C4-2B (cell line): Measurements from ENCODE around the gene SH3BP5.

Experiments
- ZFX ChIP-seq: fragments of 450-650 bp; IDR thresholded peaks from 2 replicates; pipeline ENCODE4 v1.6.1; 2017
- TF ChIP-seq, protein P1 (sequence below): fragments of 450-650 bp; conservative IDR thresholded peaks from 2 replicates; pipeline ENCODE4 v1.5.1; 2017; ENCODE audit warnings: mild to moderate bottlenecking

DNA sequence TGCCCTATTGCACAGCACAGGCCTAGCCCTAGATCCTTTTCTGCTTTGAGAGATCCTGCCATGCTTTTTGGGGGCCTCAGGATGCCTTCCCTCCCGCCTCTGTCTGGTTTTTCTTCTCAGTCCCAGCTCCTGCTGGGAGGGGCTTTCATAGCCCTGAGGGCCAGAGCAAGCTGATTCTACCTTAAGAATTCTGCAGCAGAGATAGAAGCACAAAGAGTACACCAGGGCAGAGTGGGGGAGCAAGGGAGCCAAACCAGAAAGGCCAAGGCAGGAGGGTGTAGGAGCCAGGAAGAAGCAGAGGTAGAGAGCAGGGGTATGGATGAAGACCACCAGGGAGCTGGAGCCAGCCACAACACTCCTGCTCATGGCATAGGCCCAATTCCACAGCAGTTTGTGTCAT lies 18.1 kb downstream of the SH3BP5 start:
- TF ChIP-seq, protein P1, sequence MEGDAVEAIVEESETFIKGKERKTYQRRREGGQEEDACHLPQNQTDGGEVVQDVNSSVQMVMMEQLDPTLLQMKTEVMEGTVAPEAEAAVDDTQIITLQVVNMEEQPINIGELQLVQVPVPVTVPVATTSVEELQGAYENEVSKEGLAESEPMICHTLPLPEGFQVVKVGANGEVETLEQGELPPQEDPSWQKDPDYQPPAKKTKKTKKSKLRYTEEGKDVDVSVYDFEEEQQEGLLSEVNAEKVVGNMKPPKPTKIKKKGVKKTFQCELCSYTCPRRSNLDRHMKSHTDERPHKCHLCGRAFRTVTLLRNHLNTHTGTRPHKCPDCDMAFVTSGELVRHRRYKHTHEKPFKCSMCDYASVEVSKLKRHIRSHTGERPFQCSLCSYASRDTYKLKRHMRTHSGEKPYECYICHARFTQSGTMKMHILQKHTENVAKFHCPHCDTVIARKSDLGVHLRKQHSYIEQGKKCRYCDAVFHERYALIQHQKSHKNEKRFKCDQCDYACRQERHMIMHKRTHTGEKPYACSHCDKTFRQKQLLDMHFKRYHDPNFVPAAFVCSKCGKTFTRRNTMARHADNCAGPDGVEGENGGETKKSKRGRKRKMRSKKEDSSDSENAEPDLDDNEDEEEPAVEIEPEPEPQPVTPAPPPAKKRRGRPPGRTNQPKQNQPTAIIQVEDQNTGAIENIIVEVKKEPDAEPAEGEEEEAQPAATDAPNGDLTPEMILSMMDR: no peak
- no peak for TF ChIP-seq ZFX
